NCI-H2227 treated with DMSO at 0.1 percent for 48 hours (cell line): Measurements from ENCODE around the gene ACSS3.
"Not testable (repeated sequence)": the region's sequence is repeated elsewhere in the genome, so short reads cannot be mapped to it uniquely, and the experiment has no call there.

Experiments
- DNase-seq: peaks from one replicate; lab custom pipeline; 2025; lab: John Stamatoyannopoulos, UW

Gene ACSS3

GRCh38 chr12:81167694-81168093 lies 89.8 kb downstream of the ACSS3 start:
- DNase-seq, result no peak

GRCh38 chr12:81168445-81168844 lies 90.6 kb downstream of the ACSS3 start:
- no peak for DNase-seq

GRCh38 chr12:81170072-81170471 lies 92.2 kb downstream of the ACSS3 start:
- no peak for DNase-seq

GRCh38 chr12:81172851-81173250 lies 95.0 kb downstream of the ACSS3 start:
- no peak for DNase-seq

GRCh38 chr12:81174664-81175063 lies 96.8 kb downstream of the ACSS3 start:
- peak; percentile 5 for DNase-seq

GRCh38 chr12:81176796-81177195 lies 98.9 kb downstream of the ACSS3 start:
- no peak for DNase-seq

- DNase-seq, result no peak
These were observed 103.8 kb downstream of the ACSS3 start for GRCh38 chr12:81181691-81182090.

- no peak for DNase-seq
These were observed 109.8 kb downstream of the ACSS3 start for GRCh38 chr12:81187686-81188085.

- no peak for DNase-seq
These were observed 118.7 kb downstream of the ACSS3 start for GRCh38 chr12:81196595-81196994.

- not testable (repeated sequence) for DNase-seq
These were observed 122.7 kb downstream of the ACSS3 start for GRCh38 chr12:81200561-81200960.

GRCh38 chr12:81203671-81204204 lies 125.9 kb downstream of the ACSS3 start:
- DNase-seq, result no peak

- no peak for DNase-seq
These were observed 127.5 kb downstream of the ACSS3 start for GRCh38 chr12:81205416-81205815.

GRCh38 chr12:81206429-81206828 lies 128.6 kb downstream of the ACSS3 start:
- DNase-seq, result no peak

GRCh38 chr12:81207173-81207572 lies 129.3 kb downstream of the ACSS3 start:
- no peak for DNase-seq

- peak; percentile 49 for DNase-seq
These were observed 129.8 kb downstream of the ACSS3 start for GRCh38 chr12:81207664-81208063.

- DNase-seq, result peak; percentile 88
These were observed 130.5 kb downstream of the ACSS3 start for GRCh38 chr12:81208187-81208911.

GRCh38 chr12:81209012-81209411 lies 131.1 kb downstream of the ACSS3 start:
- DNase-seq, result no peak

- not testable (repeated sequence) for DNase-seq
These were observed 131.9 kb downstream of the ACSS3 start for GRCh38 chr12:81209772-81210225.

GRCh38 chr12:81211306-81211705 lies 133.4 kb downstream of the ACSS3 start:
- no peak for DNase-seq

GRCh38 chr12:81212996-81213696 lies 135.3 kb downstream of the ACSS3 start:
- no peak for DNase-seq

GRCh38 chr12:81216739-81217138 lies 138.9 kb downstream of the ACSS3 start:
- DNase-seq, result no peak

- DNase-seq, result peak; percentile 66
These were observed 143.8 kb downstream of the ACSS3 start for GRCh38 chr12:81221681-81222080.
